Measurements from ENCODE around the gene SLC47A2.

Gene SLC47A2

DNA sequence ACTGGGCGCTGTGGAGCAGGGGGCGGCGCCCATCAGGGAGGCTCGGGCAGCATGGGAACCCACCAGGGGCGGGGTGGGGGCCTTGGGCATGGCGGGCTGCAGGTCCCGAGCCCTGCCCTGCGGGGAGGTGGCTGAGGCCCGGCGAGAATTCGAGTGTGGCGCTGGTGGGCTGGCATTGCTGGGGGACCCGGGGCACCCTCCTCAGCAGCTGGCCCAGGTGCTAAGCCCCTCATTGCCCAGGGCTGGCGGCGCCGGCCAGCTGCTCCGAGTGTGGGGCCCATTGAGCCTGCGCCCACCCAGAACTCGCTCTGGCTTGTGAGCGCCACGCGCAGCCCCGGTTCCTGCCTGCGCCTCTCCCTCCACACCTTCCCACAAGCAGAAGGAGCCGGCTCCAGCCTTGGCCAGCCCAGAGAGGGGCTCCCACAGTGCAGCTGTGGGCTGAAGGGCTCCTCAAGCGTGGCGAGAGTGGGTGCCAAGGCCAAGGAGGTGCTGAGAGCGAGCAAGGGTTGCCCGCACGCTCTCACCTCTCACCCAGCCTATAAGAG lies 62.0 kb downstream of the SLC47A2 start:
- TF ChIP-seq, protein P1, sequence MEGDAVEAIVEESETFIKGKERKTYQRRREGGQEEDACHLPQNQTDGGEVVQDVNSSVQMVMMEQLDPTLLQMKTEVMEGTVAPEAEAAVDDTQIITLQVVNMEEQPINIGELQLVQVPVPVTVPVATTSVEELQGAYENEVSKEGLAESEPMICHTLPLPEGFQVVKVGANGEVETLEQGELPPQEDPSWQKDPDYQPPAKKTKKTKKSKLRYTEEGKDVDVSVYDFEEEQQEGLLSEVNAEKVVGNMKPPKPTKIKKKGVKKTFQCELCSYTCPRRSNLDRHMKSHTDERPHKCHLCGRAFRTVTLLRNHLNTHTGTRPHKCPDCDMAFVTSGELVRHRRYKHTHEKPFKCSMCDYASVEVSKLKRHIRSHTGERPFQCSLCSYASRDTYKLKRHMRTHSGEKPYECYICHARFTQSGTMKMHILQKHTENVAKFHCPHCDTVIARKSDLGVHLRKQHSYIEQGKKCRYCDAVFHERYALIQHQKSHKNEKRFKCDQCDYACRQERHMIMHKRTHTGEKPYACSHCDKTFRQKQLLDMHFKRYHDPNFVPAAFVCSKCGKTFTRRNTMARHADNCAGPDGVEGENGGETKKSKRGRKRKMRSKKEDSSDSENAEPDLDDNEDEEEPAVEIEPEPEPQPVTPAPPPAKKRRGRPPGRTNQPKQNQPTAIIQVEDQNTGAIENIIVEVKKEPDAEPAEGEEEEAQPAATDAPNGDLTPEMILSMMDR (IDR thresholded peaks at IDR 0.05; ENCODE audit: borderline replicate concordance, insufficient read depth, low read depth, low read length): no peak

DNA sequence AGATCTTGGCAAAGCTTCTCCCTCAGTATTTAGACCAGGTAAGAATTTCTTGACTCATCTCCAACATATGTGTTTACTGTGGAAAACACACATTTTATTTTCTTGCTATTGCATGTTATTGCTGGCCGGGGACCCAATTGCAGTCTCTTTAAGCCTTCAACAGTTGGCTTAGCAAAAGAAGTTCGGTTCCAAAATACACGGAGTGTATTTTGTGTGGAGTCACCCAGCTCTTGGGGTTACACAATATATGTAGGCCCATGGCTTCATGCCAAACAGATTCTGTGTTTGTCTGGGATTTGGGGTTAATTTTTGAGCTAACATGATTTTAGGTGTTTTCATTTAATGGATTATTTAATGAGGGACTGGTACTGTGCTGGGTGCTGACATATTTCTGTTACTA lies 63.8 kb downstream of the SLC47A2 start:
- TF ChIP-seq, protein P1 (IDR thresholded peaks at IDR 0.05; ENCODE audit: borderline replicate concordance, insufficient read depth, low read depth, low read length): no peak

More for the DNA sequence above, 62.0 kb downstream of the SLC47A2 start:
- H3K4me3 ChIP-seq (ENCODE audit: low read depth, low read length): no peak overlapping the region

DNA sequence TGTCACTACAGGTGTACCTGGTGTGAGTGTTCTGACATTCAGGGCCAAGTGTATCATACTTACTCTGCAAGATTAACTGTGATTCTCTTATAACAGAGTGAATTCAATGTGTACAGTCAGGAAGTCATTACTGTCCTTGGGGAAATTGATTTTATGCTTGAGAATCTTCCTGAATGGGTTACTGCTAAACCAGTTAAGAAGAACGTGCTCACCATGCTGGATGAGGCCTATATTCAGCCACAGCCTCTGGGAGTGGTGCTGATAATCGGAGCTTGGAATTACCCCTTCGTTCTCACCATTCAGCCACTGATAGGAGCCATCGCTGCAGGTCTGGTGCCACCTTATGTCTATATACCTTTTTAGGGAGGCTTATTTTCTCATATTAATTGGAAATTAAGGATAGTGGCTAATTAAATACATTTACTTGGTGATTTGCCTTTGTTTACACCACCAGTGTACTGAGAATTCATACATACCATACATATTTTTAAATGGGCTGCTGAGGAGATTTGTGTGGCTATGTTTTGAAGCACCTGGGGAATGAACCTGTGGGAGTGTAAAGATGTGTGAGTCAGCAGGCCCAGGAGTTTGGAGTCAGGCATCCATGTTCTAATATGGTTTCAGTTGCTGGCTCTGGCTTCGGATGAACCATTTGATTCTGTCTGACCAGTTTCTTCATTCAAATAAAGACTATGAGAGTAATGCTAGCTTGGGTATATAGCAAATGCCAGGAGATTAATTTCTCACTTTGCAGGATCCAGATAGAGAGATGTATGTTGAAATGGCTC lies 64.7 kb downstream of the SLC47A2 start:
- TF ChIP-seq, protein P1 (IDR thresholded peaks at IDR 0.05; ENCODE audit: borderline replicate concordance, insufficient read depth, low read depth, low read length): no peak
- H3K4me3 ChIP-seq (ENCODE audit: low read depth, low read length): no peak overlapping the region

More for the DNA sequence above, 63.8 kb downstream of the SLC47A2 start:
- H3K4me3 ChIP-seq (ENCODE audit: low read depth, low read length): no peak overlapping the region

DNA sequence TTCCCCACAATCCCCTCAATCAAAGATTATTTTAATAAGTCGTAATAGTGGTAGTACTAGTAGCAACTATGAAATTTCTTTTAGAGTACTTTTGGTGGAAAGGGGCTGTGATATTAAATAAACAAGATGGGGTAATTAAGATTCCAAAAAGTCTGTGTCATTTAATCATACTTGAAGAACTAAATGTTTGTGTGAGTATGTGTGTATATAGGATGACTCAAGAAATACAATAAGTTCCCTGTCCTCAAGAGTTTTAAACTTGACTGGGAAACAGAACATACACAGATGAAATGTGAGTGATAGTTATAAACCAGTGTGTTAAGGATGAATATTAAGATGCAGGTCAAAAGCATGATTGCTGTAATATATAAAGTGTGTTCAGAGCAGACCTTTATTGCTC lies 65.6 kb downstream of the SLC47A2 start:
- no peak overlapping the region for H3K4me3 ChIP-seq (ENCODE audit: low read depth, low read length)
- TF ChIP-seq, protein P1 (IDR thresholded peaks at IDR 0.05; ENCODE audit: borderline replicate concordance, insufficient read depth, low read depth, low read length): no peak

DNA sequence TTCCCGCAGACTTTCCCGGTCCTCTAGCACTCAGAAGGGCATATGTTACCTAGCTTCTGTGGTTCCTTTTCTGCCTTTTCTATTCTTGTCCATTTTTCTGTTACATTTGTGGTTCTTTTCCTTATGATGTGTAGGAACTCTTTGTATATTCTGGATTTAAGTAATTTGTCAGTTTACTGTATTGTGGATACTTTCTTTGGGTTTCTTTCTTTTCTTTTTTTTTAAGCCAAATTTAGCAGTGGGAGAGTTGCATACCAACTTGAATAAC lies 67.2 kb downstream of the SLC47A2 start:
- TF ChIP-seq, protein P1 (IDR thresholded peaks at IDR 0.05; ENCODE audit: borderline replicate concordance, insufficient read depth, low read depth, low read length): no peak
- H3K4me3 ChIP-seq (ENCODE audit: low read depth, low read length): peak overlapping the region; percentile 88

DNA sequence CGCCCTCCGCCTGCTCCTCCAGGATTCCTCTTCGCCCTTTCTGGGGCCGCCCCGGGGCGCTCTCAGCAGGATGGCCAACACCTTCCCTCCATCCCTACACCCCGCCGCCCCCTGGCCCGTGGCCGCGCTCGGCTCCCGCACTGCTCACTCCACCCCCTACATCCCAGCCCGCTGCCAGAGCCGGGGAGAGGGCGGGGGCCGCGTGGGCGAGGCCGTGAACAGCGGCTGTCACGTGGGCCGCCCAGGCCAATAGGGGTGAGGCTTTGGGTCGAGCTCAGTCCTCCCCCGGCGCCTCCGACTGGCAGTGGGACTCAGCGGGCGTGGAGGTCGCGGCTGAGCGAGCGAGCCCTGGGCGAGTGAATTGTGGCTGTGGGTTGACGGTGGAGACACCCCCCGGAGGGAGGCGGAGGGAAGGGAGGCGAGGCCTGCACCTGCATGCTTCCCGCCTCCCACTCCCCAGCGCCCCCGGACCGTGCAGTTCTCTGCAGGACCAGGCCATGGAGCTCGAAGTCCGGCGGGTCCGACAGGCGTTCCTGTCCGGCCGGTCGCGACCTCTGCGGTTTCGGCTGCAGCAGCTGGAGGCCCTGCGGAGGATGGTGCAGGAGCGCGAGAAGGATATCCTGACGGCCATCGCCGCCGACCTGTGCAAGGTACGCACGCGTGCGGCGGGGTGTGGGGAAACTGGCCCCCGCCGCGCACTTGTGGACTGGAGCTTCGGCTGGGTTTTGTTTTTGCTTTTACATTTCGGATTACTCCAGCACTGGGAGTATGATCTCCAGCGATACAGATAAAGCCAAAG lies 67.7 kb downstream of the SLC47A2 start, which contains the start of gene ALDH3A2:
ALDH3A2 (plus strand) TSS at position 277 of the 799 bp plus-strand sequence; CDS start at position 498, 221 bp downstream.
- TF ChIP-seq, protein P1 (IDR thresholded peaks at IDR 0.05; ENCODE audit: borderline replicate concordance, insufficient read depth, low read depth, low read length): no peak
- H3K4me3 ChIP-seq (ENCODE audit: low read depth, low read length): peak within 1 kb of the TSS; percentile 88
